Tibial artery (tissue), 4 donors: Measurements from ENCODE around the gene KIF5B.

ENCODE experiments used
- DNase-seq, 2 donors: peaks; one replicate each; pipeline ENCODE4 v3.0.0-alpha.2; 2019
- H3K27ac ChIP-seq, 2 donors: fragments of 200-600 bp; sonication (generic) in 1 of 2; 1 replicate in 1 of 2; 2 replicates in 1 of 2; pipeline ENCODE4 v1.5.1; 2018 to 2019; ENCODE audit warnings: mild to moderate bottlenecking in 1 of 2
- H3K27me3 ChIP-seq, 2 donors: fragments of 200-600 bp; sonication (generic) in 1 of 2; one replicate each; pipeline versions ENCODE4 v1.5.1 to v1.6.0; 2016 to 2019
- H3K36me3 ChIP-seq, 3 donors: fragments of 200-600 bp; sonication (generic) in 2 of 3; one replicate each; pipeline ENCODE4 v1.5.1; 2016 to 2019; ENCODE audit warnings: mild to moderate bottlenecking in 2 of 3
- H3K4me1 ChIP-seq, 4 donors: fragments of 200-600 bp; sonication (generic) in 2 of 4; 1 replicate in 3 of 4; 2 replicates in 1 of 4; pipeline ENCODE4 v1.5.1; 2016 to 2019
- H3K4me3 ChIP-seq, 2 donors: fragments of 200-600 bp; sonication (generic) in 1 of 2; 1 replicate in 1 of 2; 2 replicates in 1 of 2; pipeline ENCODE4 v1.5.1; 2018 to 2019; ENCODE audit warnings: mild to moderate bottlenecking in 2 of 2
- H3K9me3 ChIP-seq, 3 donors: fragments of 200-600 bp; sonication (generic) in 1 of 3; one replicate each; pipeline ENCODE4 v1.5.1; 2016 to 2019
- CTCF ChIP-seq, 2 experiments: fragments of 200-600 bp in 1 of 2; fragments of 450-650 bp in 1 of 2; IDR thresholded peaks; one replicate each; pipeline ENCODE4 v1.5.1; 2017 to 2019; ENCODE audit warnings: antibody characterized with exemption in 2 of 2, mild to moderate bottlenecking in 1 of 2, moderate library complexity in 1 of 2
- intact Hi-C: fragments of 100-400 bp; cut with DNase I; formaldehyde crosslinking; loops from one replicate; pipeline ENCODE4 v1.15.0; 2023; ENCODE audit warnings: low total_unique reads

Gene KIF5B

GRCh38 chr10:32004161-32004591 is 52.0 kb downstream of the KIF5B start:
- Histone ChIP-seq H3K27ac (peak overlapping the region in 1 of 2 donors; percentile 24), H3K4me3 (no peak overlapping the region), H3K4me1 (peaks cover 0 to 12% (median 4%) of the 10 kb centered on the region in 4 donors), H3K36me3 (peaks cover 0 to 12% (median 3%) of the 10 kb centered on the region in 3 donors), H3K9me3 (no peaks in the 10 kb centered on the region), H3K27me3 (no peaks in the 10 kb centered on the region)
- intact Hi-C loops = no loop called here
- DNase-seq = no peak
- no peak for TF ChIP-seq CTCF (IDR thresholded peaks at IDR 0.05)

- TF ChIP-seq CTCF (IDR thresholded peaks at IDR 0.05) = no peak
- peaks cover 0 to 12% (median 4%) of the 10 kb centered on the region in 4 donors for H3K4me1 ChIP-seq
- no peak overlapping the region for H3K27ac ChIP-seq
- no peaks in the 10 kb centered on the region for H3K27me3 ChIP-seq
- intact Hi-C loops = no loop called here
- no peaks in the 10 kb centered on the region for H3K9me3 ChIP-seq
- DNase-seq = no peak
- no peak overlapping the region for H3K4me3 ChIP-seq
- no peaks in the 10 kb centered on the region for H3K36me3 ChIP-seq
Measured at GRCh38 chr10:32002531-32002930, 53.7 kb downstream of the KIF5B start.

- Histone ChIP-seq H3K4me1 (peaks cover 0 to 12% (median 4%) of the 10 kb centered on the region in 4 donors), H3K9me3 (no peaks in the 10 kb centered on the region), H3K36me3 (no peaks in the 10 kb centered on the region), H3K4me3 (no peak overlapping the region), H3K27me3 (no peaks in the 10 kb centered on the region), H3K27ac (no peak overlapping the region)
- intact Hi-C loops = no loop called here
- TF ChIP-seq CTCF (IDR thresholded peaks at IDR 0.05) = no peak
- no peak for DNase-seq
Measured at GRCh38 chr10:32000937-32001336, 55.3 kb downstream of the KIF5B start.

GRCh38 chr10:31999836-32000235 is 56.4 kb downstream of the KIF5B start:
- H3K36me3 ChIP-seq = no peaks in the 10 kb centered on the region
- no peak overlapping the region for H3K4me3 ChIP-seq
- no peaks in the 10 kb centered on the region for H3K27me3 ChIP-seq
- no peak overlapping the region for H3K27ac ChIP-seq
- no peaks in the 10 kb centered on the region for H3K9me3 ChIP-seq
- intact Hi-C loops = no loop called here
- DNase-seq = no peak
- peaks cover 0 to 12% (median 4%) of the 10 kb centered on the region in 4 donors for H3K4me1 ChIP-seq
- TF ChIP-seq CTCF (IDR thresholded peaks at IDR 0.05) = no peak

GRCh38 chr10:31999070-31999660 is 57.1 kb downstream of the KIF5B start:
- no peaks in the 10 kb centered on the region for H3K36me3 ChIP-seq
- DNase-seq = no peak
- peaks cover 0 to 5% (median 2%) of the 10 kb centered on the region in 4 donors for H3K4me1 ChIP-seq
- TF ChIP-seq CTCF (IDR thresholded peaks at IDR 0.05) = no peak
- H3K27ac ChIP-seq = no peak overlapping the region
- no peaks in the 10 kb centered on the region for H3K27me3 ChIP-seq
- intact Hi-C loops = no loop called here
- H3K4me3 ChIP-seq = no peak overlapping the region
- H3K9me3 ChIP-seq = no peaks in the 10 kb centered on the region

- no peak for DNase-seq
- no peak for TF ChIP-seq CTCF (IDR thresholded peaks at IDR 0.05)
- intact Hi-C loops = no loop called here
- Histone ChIP-seq H3K4me3 (no peak overlapping the region), H3K27ac (no peak overlapping the region), H3K9me3 (no peaks in the 10 kb centered on the region), H3K4me1 (no peaks in the 10 kb centered on the region), H3K36me3 (no peaks in the 10 kb centered on the region), H3K27me3 (no peaks in the 10 kb centered on the region)
Measured at GRCh38 chr10:31994926-31995325, 61.3 kb downstream of the KIF5B start.
